Fibroblast of the aortic adventitia (primary cell): ENCODE data around the gene ZNF444. TPM values are rescaled to one million over a fixed set of nuclear protein-coding genes. Genes with fewer than 3 reads are reported as not detected.
"Not testable (repeated sequence)": the region's sequence is repeated elsewhere in the genome, so short reads cannot be mapped to it uniquely, and the experiment has no call there.

Experiments
- DNase-seq: peaks from one replicate; pipeline ENCODE4 v3.0.0-alpha.2; 2010; ENCODE audit warnings: low read depth
- H3K4me3 ChIP-seq: 2 replicates; pipeline ENCODE4 v1.5.1; 2011; ENCODE audit warnings: low read depth, mild to moderate bottlenecking, control low read depth, low read length, moderate library complexity
- CTCF ChIP-seq: IDR thresholded peaks from 2 replicates; pipeline ENCODE4 v1.5.1; 2011; ENCODE audit warnings: mild to moderate bottlenecking, low read length, control low read depth, inconsistent platforms; ENCODE audit not compliant: insufficient read depth
- total RNA-seq: library from RNA; depleted of rRNA; stranded (reverse); fragments of >200 nt; gene quantifications from 2 replicates; pipeline ENCODE4 v1.2.3, GENCODE V29; 2012; ENCODE audit warnings: low replicate concordance

Gene ZNF444
- total RNA-seq, 1 donor, result 12.9 TPM

GRCh38 chr19:56097776-56098175 is 43.3 kb upstream of the ZNF444 start:
- TF ChIP-seq CTCF, result no peak
- DNase-seq, result no peak

GRCh38 chr19:56098237-56098636 is 42.9 kb upstream of the ZNF444 start:
- not testable (repeated sequence) for DNase-seq, H3K4me3 ChIP-seq

More at GRCh38 chr19:56097776-56098175, 43.3 kb upstream of the ZNF444 start:
- H3K4me3 ChIP-seq, result no peak overlapping the region

DNA sequence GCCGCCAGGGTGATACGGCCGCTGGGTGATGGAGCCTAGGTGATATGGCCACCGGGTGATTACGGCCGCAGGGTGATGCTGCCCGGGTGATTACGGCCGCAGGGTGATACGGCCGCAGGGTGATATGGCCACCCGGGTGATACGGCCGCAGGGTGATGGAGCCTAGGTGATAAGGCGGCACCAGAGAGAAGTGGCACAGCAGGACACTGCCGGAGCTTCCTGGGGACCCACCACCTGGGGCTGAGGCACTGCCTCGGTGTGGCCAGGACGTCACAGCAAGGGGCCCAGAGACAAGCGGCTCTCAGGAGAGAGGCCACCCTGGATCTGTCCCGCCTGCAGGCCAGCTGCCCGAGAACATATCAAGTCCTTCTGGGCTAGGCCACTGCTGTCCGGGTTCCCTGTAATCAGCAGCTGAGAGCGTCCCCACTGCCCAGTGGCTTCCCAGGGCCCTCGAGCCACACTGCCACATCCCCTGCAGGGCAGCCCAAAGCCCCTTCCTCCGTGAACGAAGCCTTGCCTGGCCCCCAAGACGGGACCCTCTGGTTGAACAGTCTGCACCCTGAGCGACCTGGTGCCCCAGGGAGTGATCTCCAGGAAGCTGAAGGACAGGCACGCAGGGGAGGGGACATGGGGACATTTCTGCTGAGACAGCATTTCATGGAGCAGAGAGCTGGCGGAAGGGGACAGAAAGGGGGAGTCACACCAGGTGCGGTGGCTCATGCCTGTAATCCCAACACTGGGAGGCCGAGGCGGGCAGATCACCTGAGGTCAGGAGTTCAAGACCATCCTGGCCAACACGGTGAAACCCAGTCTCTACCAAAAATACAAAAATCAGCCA is 42.1 kb upstream of the ZNF444 start:
- DNase-seq, result no peak
- no peak overlapping the region for H3K4me3 ChIP-seq
- TF ChIP-seq CTCF, result no peak

- no peak for TF ChIP-seq CTCF
- H3K4me3 ChIP-seq, result no peak overlapping the region
- DNase-seq, result no peak
These were observed 41.2 kb upstream of the ZNF444 start for GRCh38 chr19:56099638-56100539.

GRCh38 chr19:56101095-56101494 is 40.0 kb upstream of the ZNF444 start:
- H3K4me3 ChIP-seq, result no peak overlapping the region
- DNase-seq, result no peak
- no peak for TF ChIP-seq CTCF

- H3K4me3 ChIP-seq, result no peak overlapping the region
- no peak for TF ChIP-seq CTCF
- DNase-seq, result no peak
These were observed 39.1 kb upstream of the ZNF444 start for GRCh38 chr19:56101746-56102535.
